ENCODE measurements around the gene COX5A.
"Not testable (repeated sequence)": the region's sequence is repeated elsewhere in the genome, so short reads cannot be mapped to it uniquely, and the experiment has no call there.

GRCh38 chr15:74894383-74894782 is 43.5 kb downstream of the COX5A start:
- TF ChIP-seq, protein P1, sequence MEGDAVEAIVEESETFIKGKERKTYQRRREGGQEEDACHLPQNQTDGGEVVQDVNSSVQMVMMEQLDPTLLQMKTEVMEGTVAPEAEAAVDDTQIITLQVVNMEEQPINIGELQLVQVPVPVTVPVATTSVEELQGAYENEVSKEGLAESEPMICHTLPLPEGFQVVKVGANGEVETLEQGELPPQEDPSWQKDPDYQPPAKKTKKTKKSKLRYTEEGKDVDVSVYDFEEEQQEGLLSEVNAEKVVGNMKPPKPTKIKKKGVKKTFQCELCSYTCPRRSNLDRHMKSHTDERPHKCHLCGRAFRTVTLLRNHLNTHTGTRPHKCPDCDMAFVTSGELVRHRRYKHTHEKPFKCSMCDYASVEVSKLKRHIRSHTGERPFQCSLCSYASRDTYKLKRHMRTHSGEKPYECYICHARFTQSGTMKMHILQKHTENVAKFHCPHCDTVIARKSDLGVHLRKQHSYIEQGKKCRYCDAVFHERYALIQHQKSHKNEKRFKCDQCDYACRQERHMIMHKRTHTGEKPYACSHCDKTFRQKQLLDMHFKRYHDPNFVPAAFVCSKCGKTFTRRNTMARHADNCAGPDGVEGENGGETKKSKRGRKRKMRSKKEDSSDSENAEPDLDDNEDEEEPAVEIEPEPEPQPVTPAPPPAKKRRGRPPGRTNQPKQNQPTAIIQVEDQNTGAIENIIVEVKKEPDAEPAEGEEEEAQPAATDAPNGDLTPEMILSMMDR (IDR thresholded peaks at IDR 0.05) = not testable (repeated sequence)
- TF ChIP-seq POLR2A (IDR thresholded peaks at IDR 0.05; ENCODE audit: low read depth) = not testable (repeated sequence)

Measured in esophagus muscularis mucosa (tissue), 3 donors.